DMS53 treated with DMSO at 0.1 percent for 48 hours (cell line): ENCODE results near the gene RFTN1.

Experiments used
- DNase-seq: peaks from one replicate; lab custom pipeline; 2025; ENCODE audit not compliant: unreplicated experiment; lab: John Stamatoyannopoulos, UW

Gene RFTN1

DNA sequence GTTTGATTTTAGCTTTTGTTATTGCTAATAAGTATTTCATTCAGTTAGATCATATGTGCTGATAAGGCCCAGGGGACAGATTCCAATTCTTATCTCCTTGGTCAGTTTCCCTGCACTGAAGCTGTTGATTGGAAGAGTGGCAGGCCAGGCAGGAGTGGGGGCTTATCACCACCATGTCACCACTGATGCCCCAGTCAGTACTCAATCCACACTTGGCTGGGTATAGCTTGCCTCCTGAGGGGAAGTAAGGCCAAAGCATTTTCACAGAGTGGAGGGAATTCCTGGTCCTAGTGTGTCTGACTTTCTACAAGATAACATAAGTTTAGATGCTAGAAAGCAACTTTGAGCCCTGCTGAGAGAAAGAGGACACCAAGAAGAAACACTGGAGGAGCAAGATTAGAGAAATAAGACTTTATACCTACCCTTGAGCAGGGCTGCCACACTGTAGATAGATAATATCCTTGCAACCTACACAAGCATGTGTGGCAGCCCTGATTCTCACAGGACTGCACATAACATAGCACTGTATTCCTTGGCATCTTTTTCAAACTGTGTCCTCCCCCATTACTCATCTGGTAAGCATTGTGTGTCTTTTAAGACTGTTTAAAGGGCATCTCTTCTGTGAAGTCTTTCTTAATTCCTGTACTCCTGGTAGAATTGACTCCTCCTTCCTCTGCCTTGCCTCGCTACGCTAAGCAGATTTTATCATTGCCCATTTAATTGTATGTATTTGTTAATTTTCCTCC is 224.2 kb downstream of the RFTN1 start:
- no peak for DNase-seq

DNA sequence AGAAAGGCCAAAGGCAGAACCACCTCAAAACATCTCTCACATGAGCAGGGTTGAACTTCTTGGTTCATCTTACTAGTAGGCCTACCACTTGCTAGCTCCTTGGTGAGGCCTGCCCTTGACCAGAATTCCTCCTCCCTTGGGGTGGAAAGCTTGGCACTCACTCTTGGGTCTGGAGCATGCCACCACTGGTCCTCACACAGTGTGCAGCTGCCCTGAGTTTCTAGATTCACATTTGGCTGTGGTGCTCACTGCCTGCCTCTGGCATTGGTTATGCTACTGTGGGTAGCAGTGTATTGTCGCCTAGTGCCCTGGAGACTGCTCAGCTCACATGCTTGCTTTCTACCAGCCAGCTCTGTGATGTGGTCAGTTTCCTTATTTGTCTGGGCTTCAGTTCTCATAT is 224.8 kb downstream of the RFTN1 start:
- DNase-seq: no peak

DNA sequence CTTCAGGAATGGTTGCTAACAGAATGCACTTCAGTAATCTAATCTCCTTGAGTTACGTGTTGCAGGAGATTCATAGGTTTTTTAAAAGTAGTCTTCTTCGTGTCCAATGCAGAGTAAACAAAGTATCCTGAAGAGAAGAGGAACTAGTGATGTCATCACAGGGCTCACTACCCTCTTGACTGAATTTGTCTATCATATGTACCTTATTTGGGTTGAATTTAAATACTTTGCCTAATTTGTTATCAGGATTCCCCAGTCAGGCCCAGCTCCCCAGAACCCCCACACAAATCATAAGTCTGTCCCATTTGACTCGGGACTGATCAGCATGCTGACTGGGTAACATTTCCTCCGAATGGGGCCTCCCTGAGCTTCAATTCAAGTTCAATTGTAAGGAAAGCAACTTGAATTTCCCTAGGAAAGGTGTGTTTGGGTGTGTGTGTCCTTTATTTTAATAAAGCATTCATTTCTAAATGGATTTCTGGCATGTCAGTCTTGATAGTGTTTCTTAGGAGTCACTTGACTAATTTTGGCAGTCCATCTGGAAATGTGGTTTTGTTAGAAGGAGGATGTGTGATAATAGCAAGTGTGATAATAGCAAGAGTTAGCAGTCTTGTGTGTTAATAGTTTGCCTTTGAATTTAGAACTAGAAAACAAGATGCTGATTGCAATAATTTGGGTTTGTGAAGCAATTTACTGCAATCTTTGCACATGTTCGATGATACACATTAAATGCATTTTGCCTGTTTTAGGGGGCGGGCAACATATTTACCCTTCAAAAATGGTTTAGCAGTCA is 226.6 kb downstream of the RFTN1 start:
- DNase-seq: no peak

DNA sequence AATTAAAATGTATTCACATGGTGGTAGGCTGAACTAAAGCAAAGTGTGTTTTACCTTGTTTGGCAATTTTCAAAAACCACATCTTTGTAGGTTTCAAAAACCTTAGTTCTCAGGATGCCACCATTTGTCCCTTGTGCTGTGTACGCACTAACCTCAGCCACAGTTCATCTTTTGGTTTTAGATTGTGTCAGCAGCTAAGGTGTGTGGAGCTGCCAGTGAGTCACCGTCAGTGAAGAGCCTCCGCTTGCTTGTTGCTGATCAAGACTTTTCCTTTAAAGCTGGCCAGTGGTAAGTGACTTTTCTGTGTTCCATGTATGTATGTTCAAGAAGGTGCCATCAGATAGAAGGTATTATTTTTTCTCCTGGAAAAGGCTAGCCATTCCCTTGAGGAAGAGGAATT is 227.3 kb downstream of the RFTN1 start:
- DNase-seq: no peak

DNA sequence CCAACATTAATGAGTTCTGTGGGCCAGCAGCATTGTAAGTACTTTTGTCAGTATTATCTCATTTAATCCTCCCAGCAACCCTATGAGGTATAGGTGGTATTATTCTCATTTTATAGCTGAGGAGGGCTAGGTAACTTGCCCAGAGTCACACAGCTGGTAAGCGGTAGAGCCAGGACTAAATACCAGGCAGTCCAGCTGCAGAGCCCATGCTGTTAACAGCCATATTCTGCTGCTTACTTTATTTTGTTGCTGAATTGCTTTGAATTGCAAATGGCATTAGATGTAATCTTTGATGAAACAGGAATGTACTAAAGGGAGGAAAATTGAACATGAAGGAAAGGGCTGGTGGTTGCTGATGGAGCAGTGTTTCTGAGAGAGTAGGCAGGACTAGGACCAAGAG is 228.9 kb downstream of the RFTN1 start:
- no peak for DNase-seq

DNA sequence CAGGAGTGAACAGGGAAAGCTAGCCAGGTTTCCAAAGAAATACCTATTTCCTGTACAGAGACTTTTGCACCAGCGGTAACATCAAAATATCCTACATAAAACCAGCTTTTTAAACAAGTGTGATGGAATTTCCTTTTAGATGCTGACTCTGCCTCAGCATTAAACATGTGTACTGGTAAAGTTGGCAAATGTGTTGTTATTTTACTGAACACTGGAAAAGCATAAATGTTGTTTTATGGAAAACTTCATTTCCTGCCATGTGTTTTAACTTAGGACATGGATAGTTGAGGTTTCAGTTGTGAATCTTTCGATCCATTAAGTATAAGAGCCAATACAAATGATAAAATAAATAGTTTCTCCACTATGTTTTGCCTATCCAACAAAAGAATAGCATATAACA is 232.8 kb downstream of the RFTN1 start:
- DNase-seq: no peak

DNA sequence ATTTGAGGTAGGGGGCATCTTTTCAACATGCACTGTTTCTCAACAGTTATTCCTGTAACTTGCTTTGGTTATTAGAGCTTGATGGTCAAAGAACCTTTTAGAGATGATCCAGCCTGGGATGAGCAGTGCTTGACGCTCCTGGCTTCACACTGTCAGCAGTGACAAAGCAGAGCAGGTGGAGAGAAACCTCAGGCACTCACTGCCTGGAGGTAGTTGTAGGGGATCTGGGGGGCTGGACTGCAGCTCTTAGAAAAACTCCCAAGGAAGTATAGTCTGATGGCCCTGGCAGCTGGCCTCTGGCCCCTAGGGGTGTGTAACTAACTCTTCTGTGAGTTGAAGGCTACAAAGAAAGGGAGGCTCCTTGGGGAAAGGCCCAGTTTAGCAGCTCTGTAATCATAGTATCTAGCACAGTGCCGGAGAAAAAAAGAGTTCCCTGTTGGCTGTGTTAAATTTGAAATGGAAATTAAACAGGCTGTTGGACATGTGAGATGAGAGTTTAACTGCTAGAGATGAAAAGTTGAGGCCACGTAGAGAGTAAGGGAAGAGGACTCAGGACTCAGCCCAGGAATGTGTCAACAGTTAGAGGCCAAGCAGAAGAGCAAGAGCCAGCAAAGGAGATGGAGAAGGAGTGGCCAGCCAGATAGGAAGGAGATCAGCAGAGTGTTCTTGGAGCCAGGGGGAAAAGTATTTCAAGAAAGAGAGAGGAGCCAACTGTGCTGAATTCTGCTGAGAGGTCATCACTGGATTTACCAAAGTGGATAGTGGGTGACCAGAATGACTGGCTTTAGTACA is 234.3 kb downstream of the RFTN1 start:
- no peak for DNase-seq

DNA sequence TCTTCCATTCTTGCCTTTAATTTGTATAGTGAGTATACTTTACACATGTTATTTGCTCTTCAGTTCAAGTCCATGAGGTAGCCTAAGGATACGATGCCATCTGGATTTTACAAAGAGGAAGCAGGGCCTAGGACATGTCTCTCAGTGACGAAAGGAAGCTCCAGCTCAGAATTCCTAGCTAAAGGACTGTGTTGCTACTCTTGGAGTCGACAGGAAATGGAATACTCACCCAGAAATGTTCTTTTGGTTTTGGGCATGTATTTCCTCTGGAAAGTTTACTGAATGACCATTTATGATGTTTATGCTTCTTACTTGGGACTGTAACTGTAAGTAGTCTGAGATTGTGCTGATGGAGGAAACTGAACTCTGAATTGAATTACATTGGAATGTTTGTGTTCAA is 236.0 kb downstream of the RFTN1 start:
- DNase-seq: no peak

DNA sequence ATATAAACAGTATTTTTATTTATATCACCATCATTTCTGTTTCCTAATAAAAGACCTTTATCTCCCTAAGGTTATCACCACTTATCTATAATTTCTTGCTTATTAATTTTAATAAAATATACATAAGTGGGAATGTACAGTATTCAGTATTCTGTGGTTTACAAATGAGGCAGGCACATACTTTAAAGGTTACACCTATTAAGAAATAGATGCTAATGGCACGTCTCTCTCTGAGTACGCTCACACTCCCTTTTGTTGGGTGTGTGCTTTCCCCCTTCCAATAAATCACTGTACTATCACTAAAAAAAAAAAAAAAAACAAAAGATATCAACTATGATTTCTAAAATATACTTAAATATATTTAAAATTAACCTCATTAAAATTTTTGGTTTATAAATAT is 239.6 kb downstream of the RFTN1 start:
- DNase-seq: no peak

DNA sequence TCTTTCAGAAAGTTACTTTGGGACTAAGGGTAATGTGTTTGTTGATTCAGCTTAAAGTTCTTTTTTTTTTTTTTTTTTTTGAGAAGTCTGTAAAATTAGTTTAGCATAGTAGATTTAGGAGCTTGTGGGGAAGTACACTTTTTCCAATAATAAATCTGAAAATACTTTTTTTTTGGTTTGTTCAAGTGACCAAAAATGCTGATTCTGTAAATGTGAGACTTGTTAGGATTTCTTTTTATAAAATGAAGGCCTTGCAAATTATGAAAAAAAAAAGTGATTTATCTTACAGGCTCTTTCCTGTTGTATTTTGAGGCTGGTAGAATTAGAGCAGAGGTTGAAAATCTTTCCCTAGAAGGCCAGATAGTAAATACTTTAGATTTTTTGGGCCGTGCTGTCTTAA is 240.9 kb downstream of the RFTN1 start:
- DNase-seq: no peak

DNA sequence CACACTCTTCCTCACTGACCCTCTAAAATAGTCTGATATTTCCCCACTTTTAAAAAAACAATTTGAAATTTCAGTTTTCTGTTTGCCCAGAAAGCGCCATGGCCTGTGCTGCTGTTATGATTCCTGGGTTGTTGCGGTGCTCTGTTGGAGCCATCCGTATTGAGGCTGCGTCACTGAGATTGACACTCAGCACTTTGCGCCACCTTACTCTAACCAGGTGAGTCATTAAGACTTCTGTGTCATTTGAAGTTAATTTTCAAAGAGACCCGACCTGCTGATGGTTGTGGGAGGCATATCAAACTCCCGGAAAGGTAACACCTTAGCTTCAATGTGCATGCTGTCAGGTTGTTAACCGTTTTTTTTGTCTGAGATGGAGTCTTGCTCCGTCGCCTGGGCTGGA is 242.6 kb downstream of the RFTN1 start:
- no peak for DNase-seq

DNA sequence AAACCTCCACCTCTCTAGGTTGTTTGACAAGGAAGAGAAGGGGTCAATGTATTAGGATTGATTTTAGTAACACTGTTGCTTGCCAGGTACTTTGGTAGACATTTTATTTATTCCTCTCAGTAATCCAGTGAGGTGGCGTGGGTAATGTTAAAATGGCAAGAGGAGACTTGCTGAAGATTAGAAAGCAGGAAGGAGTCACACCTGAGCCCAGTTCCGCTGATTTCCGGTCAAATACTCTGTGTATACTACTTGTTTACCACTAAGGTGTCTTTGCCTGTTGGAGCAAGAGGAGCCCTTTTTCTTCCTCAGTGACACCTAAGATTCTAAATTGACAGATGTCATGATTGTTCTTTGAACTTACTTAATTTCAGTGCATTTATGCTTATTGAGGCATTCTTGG is 246.8 kb downstream of the RFTN1 start:
- no peak for DNase-seq
